22Rv1 (cell line): ENCODE results near the gene CPAMD8.

Experiments used
- ZFX ChIP-seq: fragments of 450-650 bp; IDR thresholded peaks from 2 replicates; pipeline ENCODE4 v1.6.1; 2017; ENCODE audit warnings: antibody characterized with exemption, borderline replicate concordance
- TF ChIP-seq, protein P1 (sequence below): fragments of 450-650 bp; IDR thresholded peaks from 2 replicates; pipeline ENCODE4 v1.5.1; 2017; ENCODE audit warnings: mild to moderate bottlenecking

GRCh38 chr19:17055636-17056035 lies 29.0 kb upstream of the CPAMD8 start:
- TF ChIP-seq, protein P1, sequence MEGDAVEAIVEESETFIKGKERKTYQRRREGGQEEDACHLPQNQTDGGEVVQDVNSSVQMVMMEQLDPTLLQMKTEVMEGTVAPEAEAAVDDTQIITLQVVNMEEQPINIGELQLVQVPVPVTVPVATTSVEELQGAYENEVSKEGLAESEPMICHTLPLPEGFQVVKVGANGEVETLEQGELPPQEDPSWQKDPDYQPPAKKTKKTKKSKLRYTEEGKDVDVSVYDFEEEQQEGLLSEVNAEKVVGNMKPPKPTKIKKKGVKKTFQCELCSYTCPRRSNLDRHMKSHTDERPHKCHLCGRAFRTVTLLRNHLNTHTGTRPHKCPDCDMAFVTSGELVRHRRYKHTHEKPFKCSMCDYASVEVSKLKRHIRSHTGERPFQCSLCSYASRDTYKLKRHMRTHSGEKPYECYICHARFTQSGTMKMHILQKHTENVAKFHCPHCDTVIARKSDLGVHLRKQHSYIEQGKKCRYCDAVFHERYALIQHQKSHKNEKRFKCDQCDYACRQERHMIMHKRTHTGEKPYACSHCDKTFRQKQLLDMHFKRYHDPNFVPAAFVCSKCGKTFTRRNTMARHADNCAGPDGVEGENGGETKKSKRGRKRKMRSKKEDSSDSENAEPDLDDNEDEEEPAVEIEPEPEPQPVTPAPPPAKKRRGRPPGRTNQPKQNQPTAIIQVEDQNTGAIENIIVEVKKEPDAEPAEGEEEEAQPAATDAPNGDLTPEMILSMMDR, result no peak
- no peak for TF ChIP-seq ZFX
